Measurements from ENCODE around the gene GRID2.

The GRID2 gene

GRCh38 chr4:93469560-93469959 is 1165.8 kb downstream of the GRID2 start:
- TF ChIP-seq, protein P1, sequence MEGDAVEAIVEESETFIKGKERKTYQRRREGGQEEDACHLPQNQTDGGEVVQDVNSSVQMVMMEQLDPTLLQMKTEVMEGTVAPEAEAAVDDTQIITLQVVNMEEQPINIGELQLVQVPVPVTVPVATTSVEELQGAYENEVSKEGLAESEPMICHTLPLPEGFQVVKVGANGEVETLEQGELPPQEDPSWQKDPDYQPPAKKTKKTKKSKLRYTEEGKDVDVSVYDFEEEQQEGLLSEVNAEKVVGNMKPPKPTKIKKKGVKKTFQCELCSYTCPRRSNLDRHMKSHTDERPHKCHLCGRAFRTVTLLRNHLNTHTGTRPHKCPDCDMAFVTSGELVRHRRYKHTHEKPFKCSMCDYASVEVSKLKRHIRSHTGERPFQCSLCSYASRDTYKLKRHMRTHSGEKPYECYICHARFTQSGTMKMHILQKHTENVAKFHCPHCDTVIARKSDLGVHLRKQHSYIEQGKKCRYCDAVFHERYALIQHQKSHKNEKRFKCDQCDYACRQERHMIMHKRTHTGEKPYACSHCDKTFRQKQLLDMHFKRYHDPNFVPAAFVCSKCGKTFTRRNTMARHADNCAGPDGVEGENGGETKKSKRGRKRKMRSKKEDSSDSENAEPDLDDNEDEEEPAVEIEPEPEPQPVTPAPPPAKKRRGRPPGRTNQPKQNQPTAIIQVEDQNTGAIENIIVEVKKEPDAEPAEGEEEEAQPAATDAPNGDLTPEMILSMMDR (IDR thresholded peaks at IDR 0.05; ENCODE audit: borderline replicate concordance, control extremely low read depth, extremely low read depth, insufficient read depth, missing control alignments): no peak
- in situ Hi-C loops (cut with MboI; ENCODE audit: low sequenced_read_pairs, unreplicated experiment): no loop called here
- DNase-seq (ENCODE audit: low spot score): no peak

DNA sequence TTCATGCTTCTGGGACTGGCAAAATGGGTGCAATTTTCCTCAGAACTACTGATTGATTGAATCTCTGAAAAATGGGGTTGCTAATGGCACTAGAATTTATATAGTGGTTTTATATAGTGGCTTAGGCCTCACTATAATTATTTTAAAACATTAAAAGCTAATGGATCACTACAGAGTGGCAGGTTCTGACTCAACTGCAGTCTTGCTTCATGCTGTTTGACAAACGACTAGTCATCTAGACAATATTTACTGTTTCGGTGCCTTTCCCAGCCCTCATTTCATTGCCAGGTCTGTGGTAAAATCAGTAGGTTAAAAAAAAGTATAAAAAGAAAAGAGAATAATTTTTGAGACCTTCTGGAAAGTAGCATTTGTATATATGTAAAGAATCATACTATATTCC is 1172.0 kb downstream of the GRID2 start:
- TF ChIP-seq, protein P1 (IDR thresholded peaks at IDR 0.05; ENCODE audit: borderline replicate concordance, control extremely low read depth, extremely low read depth, insufficient read depth, missing control alignments): no peak
- in situ Hi-C loops (cut with MboI; ENCODE audit: low sequenced_read_pairs, unreplicated experiment): no loop called here

DNA sequence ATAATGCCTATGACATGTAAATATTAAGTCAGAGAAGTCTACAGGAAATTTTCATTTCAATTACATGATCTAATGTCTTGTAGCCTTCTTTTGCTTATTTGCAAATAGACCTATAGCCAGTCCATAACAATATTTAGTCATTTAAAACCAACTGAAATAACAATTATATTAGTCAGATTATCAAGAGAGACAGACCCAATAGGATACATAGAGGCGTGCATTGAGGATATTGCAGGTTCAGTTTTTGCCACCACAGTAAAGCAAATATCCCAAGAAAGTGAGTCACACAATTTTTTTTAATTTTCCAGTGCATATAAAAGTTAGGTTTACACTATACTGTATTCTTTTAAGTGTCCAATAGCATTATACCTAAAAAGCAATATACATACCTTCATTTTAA is 1175.0 kb downstream of the GRID2 start:
- TF ChIP-seq, protein P1 (IDR thresholded peaks at IDR 0.05; ENCODE audit: borderline replicate concordance, control extremely low read depth, extremely low read depth, insufficient read depth, missing control alignments): no peak
- in situ Hi-C loops (cut with MboI; ENCODE audit: low sequenced_read_pairs, unreplicated experiment): no loop called here
- no peak for DNase-seq (ENCODE audit: low spot score)

More for the DNA sequence above, 1172.0 kb downstream of the GRID2 start:
- DNase-seq (ENCODE audit: low spot score): no peak

DNA sequence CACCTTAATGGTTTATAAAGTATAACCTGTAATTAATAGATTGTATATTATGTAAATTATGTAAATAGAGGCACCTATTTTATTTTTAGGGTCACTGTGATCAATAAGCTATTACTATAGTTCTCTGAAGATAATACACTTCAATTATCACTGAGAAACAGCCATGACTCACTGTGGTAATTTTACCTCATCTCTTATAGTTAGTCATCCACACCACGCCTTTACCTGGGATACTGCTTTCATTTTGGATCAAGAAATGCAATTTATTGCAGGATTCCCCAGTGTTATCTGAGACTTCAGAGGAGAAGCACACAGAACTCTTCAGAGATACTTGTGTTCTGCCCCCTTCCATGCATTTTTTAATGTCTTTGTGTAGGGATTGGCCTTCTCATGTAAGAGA is 1176.7 kb downstream of the GRID2 start:
- no peak for DNase-seq (ENCODE audit: low spot score)
- in situ Hi-C loops (cut with MboI; ENCODE audit: low sequenced_read_pairs, unreplicated experiment): no loop called here
- TF ChIP-seq, protein P1 (IDR thresholded peaks at IDR 0.05; ENCODE audit: borderline replicate concordance, control extremely low read depth, extremely low read depth, insufficient read depth, missing control alignments): no peak

DNA sequence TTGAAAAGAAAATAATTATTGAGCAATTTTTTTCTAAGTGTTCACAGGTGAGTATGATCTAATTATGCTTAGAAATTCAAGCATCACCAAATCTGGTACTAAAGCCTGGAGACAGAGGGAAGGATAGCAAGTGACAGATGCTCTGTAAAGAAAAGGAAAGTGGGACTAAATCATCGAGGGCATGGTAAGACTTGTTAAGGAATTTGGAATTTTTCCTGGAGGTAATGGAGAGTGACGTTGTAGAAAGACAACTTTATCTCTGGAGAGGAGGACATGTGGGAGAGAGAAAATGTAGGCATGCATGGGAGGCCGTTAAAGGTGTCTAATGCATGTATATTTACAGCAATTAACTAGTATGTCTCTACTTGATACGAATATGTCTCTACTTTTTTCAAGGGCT is 1191.6 kb downstream of the GRID2 start:
- in situ Hi-C loops (cut with MboI; ENCODE audit: low sequenced_read_pairs, unreplicated experiment): no loop called here
- DNase-seq (ENCODE audit: low spot score): no peak
- TF ChIP-seq, protein P1 (IDR thresholded peaks at IDR 0.05; ENCODE audit: borderline replicate concordance, control extremely low read depth, extremely low read depth, insufficient read depth, missing control alignments): no peak

DNA sequence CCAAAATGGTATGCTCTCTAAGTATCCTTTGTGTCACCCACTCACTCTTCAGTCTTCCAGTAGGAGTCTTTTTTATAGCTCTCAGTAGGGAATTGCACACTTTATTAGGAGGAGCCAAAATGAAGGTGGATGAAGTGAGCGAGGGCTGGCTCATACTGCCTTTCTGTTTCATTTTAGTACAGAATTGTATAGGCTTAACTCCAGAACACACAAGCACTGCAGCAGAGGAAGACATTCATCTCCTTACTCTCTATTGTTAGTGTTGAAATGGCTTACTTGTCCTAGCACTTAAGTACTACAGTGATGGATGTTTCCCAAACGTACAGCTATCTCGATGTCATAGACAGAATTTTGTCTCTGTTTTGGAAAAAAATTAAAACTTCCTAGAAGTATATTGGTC is 1197.5 kb downstream of the GRID2 start:
- in situ Hi-C loops (cut with MboI; ENCODE audit: low sequenced_read_pairs, unreplicated experiment): no loop called here
- DNase-seq (ENCODE audit: low spot score): no peak
- TF ChIP-seq, protein P1 (IDR thresholded peaks at IDR 0.05; ENCODE audit: borderline replicate concordance, control extremely low read depth, extremely low read depth, insufficient read depth, missing control alignments): no peak

DNA sequence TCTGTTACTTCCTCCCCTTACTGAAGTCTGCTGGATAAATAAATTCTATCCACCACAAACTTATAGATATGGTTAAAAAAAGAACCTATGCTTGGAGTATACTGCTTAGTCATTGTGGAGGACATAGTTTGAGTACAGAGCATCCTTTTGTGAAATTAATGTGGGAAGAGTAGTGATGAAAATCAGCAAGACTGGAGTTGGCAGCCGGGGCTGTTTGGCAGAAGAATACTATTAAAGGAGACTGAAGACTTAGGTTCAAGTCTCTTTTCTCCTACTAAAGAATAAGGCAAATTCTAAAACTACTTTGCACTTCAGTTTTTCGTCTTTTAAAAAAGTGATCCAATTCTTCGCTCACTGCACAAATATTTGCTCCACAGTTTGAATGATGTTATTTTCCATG is 1198.2 kb downstream of the GRID2 start:
- TF ChIP-seq, protein P1 (IDR thresholded peaks at IDR 0.05; ENCODE audit: borderline replicate concordance, control extremely low read depth, extremely low read depth, insufficient read depth, missing control alignments): no peak
- in situ Hi-C loops (cut with MboI; ENCODE audit: low sequenced_read_pairs, unreplicated experiment): no loop called here
- no peak for DNase-seq (ENCODE audit: low spot score)
